Activated naive CD4-positive, alpha-beta T cell treated with anti-CD3 and anti-CD28 coated beads, Interleukin-2, amount 50 U/mL, for 24 hours (primary cell): ENCODE measurements around the gene TBC1D9B.
A peak's percentile ranks its signal among the peaks of the same experiment; 100 is the strongest.

Experiments
- H3K27ac Mint-ChIP-seq: one replicate; pipeline ENCODE4 v1.8.0; 2021; ENCODE audit warnings: mild to moderate bottlenecking, mixed read lengths
- H3K27me3 Mint-ChIP-seq: one replicate; pipeline ENCODE4 v1.8.0; 2021; ENCODE audit warnings: mixed read lengths
- H3K36me3 Mint-ChIP-seq: one replicate; pipeline ENCODE4 v1.8.0; 2021; ENCODE audit warnings: mixed read lengths
- H3K4me1 Mint-ChIP-seq: one replicate; pipeline ENCODE4 v1.8.0; 2021; ENCODE audit warnings: mixed read lengths
- H3K4me3 Mint-ChIP-seq: one replicate; pipeline ENCODE4 v1.8.0; 2021; ENCODE audit warnings: mild to moderate bottlenecking, mixed read lengths
- H3K9me3 Mint-ChIP-seq: one replicate; pipeline ENCODE4 v1.8.0; 2021; ENCODE audit warnings: mixed read lengths

Gene TBC1D9B

GRCh38 chr5:179914032-179914755 is 6.5 kb upstream of the TBC1D9B start:
- H3K27ac Mint-ChIP-seq: no peak overlapping the region
- H3K36me3 Mint-ChIP-seq: no peaks in the 10 kb centered on the region
- H3K9me3 Mint-ChIP-seq: no peaks in the 10 kb centered on the region
- no peaks in the 10 kb centered on the region for H3K4me1 Mint-ChIP-seq
- no peaks in the 10 kb centered on the region for H3K27me3 Mint-ChIP-seq
- no peak overlapping the region for H3K4me3 Mint-ChIP-seq

GRCh38 chr5:179913461-179913860 is 5.8 kb upstream of the TBC1D9B start:
- H3K27me3 Mint-ChIP-seq: no peaks in the 10 kb centered on the region
- no peak overlapping the region for H3K4me3 Mint-ChIP-seq
- H3K4me1 Mint-ChIP-seq: peaks cover 4% of the 10 kb centered on the region
- H3K27ac Mint-ChIP-seq: no peak overlapping the region
- no peaks in the 10 kb centered on the region for H3K36me3 Mint-ChIP-seq
- H3K9me3 Mint-ChIP-seq: no peaks in the 10 kb centered on the region

- Mint-ChIP-seq H3K9me3 (no peaks in the 10 kb centered on the region), H3K4me3 (no peak overlapping the region), H3K36me3 (no peaks in the 10 kb centered on the region), H3K27ac (no peak overlapping the region), H3K27me3 (no peaks in the 10 kb centered on the region), H3K4me1 (peaks cover 4% of the 10 kb centered on the region)
Measured at GRCh38 chr5:179912951-179913350, 5.3 kb upstream of the TBC1D9B start.

GRCh38 chr5:179912386-179912785 is 4.7 kb upstream of the TBC1D9B start:
- Mint-ChIP-seq H3K36me3 (no peaks in the 10 kb centered on the region), H3K27me3 (no peaks in the 10 kb centered on the region), H3K4me3 (no peak overlapping the region), H3K9me3 (no peaks in the 10 kb centered on the region), H3K27ac (no peak overlapping the region), H3K4me1 (peaks cover 4% of the 10 kb centered on the region)

GRCh38 chr5:179909224-179909623 is 1.5 kb upstream of the TBC1D9B start:
- Mint-ChIP-seq H3K4me1 (peaks cover 20% of the 10 kb centered on the region), H3K4me3 (peak overlapping the region; percentile 49), H3K27ac (no peak overlapping the region), H3K9me3 (no peaks in the 10 kb centered on the region), H3K36me3 (peaks cover 7% of the 10 kb centered on the region), H3K27me3 (no peaks in the 10 kb centered on the region)

- H3K4me3 Mint-ChIP-seq: peak overlapping the region; percentile 84
- peaks cover 7% of the 10 kb centered on the region for H3K36me3 Mint-ChIP-seq
- H3K27me3 Mint-ChIP-seq: no peaks in the 10 kb centered on the region
- no peak overlapping the region for H3K27ac Mint-ChIP-seq
- peaks cover 23% of the 10 kb centered on the region for H3K4me1 Mint-ChIP-seq
- H3K9me3 Mint-ChIP-seq: no peaks in the 10 kb centered on the region
Measured at GRCh38 chr5:179908528-179908927, 831 bp upstream of the TBC1D9B start.

GRCh38 chr5:179906795-179907555 is 722 bp downstream of the TBC1D9B start:
- H3K4me3 Mint-ChIP-seq: peak overlapping the region; percentile 89
- no peaks in the 10 kb centered on the region for H3K9me3 Mint-ChIP-seq
- H3K27me3 Mint-ChIP-seq: no peaks in the 10 kb centered on the region

GRCh38 chr5:179906294-179906794 is 1.4 kb downstream of the TBC1D9B start:
- Mint-ChIP-seq H3K27me3 (no peaks in the 10 kb centered on the region), H3K4me1 (peaks cover 24% of the 10 kb centered on the region), H3K36me3 (peaks cover 7% of the 10 kb centered on the region), H3K27ac (peak overlapping the region; percentile 73), H3K9me3 (no peaks in the 10 kb centered on the region), H3K4me3 (peak overlapping the region; percentile 89)

More at GRCh38 chr5:179906795-179907555, 722 bp downstream of the TBC1D9B start:
- Mint-ChIP-seq H3K36me3 (peaks cover 7% of the 10 kb centered on the region), H3K4me1 (peaks cover 24% of the 10 kb centered on the region), H3K27ac (no peak overlapping the region)

GRCh38 chr5:179905161-179905560 is 2.5 kb downstream of the TBC1D9B start:
- H3K9me3 Mint-ChIP-seq: no peaks in the 10 kb centered on the region
- peaks cover 7% of the 10 kb centered on the region for H3K36me3 Mint-ChIP-seq
- H3K4me1 Mint-ChIP-seq: peaks cover 24% of the 10 kb centered on the region
- H3K27me3 Mint-ChIP-seq: no peaks in the 10 kb centered on the region
- peak overlapping the region; percentile 7 for H3K4me3 Mint-ChIP-seq
- no peak overlapping the region for H3K27ac Mint-ChIP-seq

GRCh38 chr5:179904463-179905160 is 3.1 kb downstream of the TBC1D9B start:
- H3K9me3 Mint-ChIP-seq: no peaks in the 10 kb centered on the region
- H3K27me3 Mint-ChIP-seq: no peaks in the 10 kb centered on the region
- H3K4me3 Mint-ChIP-seq: peak overlapping the region; percentile 7
- no peak overlapping the region for H3K27ac Mint-ChIP-seq
- H3K36me3 Mint-ChIP-seq: peaks cover 7% of the 10 kb centered on the region
- peaks cover 24% of the 10 kb centered on the region for H3K4me1 Mint-ChIP-seq

- Mint-ChIP-seq H3K4me3 (no peak overlapping the region), H3K4me1 (peaks cover 20% of the 10 kb centered on the region), H3K27ac (no peak overlapping the region), H3K27me3 (no peaks in the 10 kb centered on the region), H3K9me3 (no peaks in the 10 kb centered on the region), H3K36me3 (peaks cover 11% of the 10 kb centered on the region)
Measured at GRCh38 chr5:179902763-179903158, 4.9 kb downstream of the TBC1D9B start.

- peaks cover 15% of the 10 kb centered on the region for H3K36me3 Mint-ChIP-seq
- H3K4me3 Mint-ChIP-seq: no peak overlapping the region
- no peaks in the 10 kb centered on the region for H3K9me3 Mint-ChIP-seq
- H3K27me3 Mint-ChIP-seq: no peaks in the 10 kb centered on the region
- H3K4me1 Mint-ChIP-seq: peaks cover 20% of the 10 kb centered on the region
- H3K27ac Mint-ChIP-seq: no peak overlapping the region
Measured at GRCh38 chr5:179901915-179902762, 5.6 kb downstream of the TBC1D9B start.

GRCh38 chr5:179901462-179901861 is 6.2 kb downstream of the TBC1D9B start:
- Mint-ChIP-seq H3K9me3 (no peaks in the 10 kb centered on the region), H3K27me3 (no peaks in the 10 kb centered on the region), H3K4me3 (no peak overlapping the region), H3K4me1 (peaks cover 20% of the 10 kb centered on the region), H3K27ac (no peak overlapping the region), H3K36me3 (peaks cover 15% of the 10 kb centered on the region)

- Mint-ChIP-seq H3K4me3 (no peak overlapping the region), H3K27ac (no peak overlapping the region), H3K36me3 (peaks cover 17% of the 10 kb centered on the region)
Measured at GRCh38 chr5:179900711-179901110, 7.0 kb downstream of the TBC1D9B start.

GRCh38 chr5:179900206-179900605 is 7.5 kb downstream of the TBC1D9B start:
- Mint-ChIP-seq H3K36me3 (peaks cover 17% of the 10 kb centered on the region), H3K4me3 (no peak overlapping the region), H3K9me3 (no peaks in the 10 kb centered on the region), H3K27me3 (no peaks in the 10 kb centered on the region), H3K27ac (no peak overlapping the region), H3K4me1 (peaks cover 8% of the 10 kb centered on the region)

More at GRCh38 chr5:179900711-179901110, 7.0 kb downstream of the TBC1D9B start:
- H3K4me1 Mint-ChIP-seq: peaks cover 13% of the 10 kb centered on the region
- H3K9me3 Mint-ChIP-seq: no peaks in the 10 kb centered on the region
- H3K27me3 Mint-ChIP-seq: no peaks in the 10 kb centered on the region
